Hindlimb muscle (tissue), 1 donor: ENCODE results near the gene MYOT. TPM values are rescaled to one million over a fixed set of nuclear protein-coding genes. Genes with fewer than 3 reads are reported as not detected.

ENCODE experiments used
- DNase-seq: peaks from one replicate; pipeline ENCODE4 v3.0.0-alpha.2; 2013
- polyA plus RNA-seq: library from polyadenylated mRNA; unstranded; fragments of 120-200 nt; gene quantifications from one replicate; pipeline ENCODE4 v1.2.1, GENCODE V29; 2013; ENCODE audit not compliant: insufficient read length

The MYOT gene
- polyA plus RNA-seq, 1 donor: 268 TPM

DNA sequence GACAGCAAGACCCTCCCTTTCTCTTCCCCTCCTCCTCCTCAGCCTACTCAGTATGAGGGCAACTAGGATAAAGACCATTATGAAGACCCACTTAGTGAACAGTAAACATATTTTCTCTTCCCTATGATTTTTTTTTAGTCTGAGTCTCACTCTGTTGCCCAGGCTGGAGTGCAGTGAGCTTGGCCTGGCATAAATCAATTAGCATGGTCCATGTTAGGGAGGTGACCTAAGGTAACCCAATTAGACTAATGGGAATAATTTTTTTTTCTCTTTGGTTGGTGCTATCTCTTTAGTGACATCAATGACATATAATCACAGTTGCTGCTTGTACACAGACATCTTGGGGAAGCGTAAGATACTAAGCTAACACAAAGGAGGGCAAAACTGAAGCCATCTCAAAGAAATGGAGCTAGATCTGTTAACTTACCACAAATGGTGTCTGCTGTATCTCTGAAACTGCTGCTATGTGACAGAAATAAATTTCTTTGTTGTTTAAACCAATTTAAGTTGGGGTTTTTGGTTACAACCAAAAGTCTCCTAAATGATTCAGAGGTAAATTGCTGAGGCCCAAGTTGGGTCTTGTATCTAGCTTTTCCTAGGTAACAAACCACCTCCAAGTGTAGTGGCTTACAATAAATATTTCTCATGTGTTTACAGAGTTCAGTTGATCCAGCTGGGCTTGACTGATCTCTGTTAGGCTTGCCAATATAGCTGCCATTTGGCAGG lies 34.9 kb downstream of the MYOT start:
- no peak for DNase-seq

DNA sequence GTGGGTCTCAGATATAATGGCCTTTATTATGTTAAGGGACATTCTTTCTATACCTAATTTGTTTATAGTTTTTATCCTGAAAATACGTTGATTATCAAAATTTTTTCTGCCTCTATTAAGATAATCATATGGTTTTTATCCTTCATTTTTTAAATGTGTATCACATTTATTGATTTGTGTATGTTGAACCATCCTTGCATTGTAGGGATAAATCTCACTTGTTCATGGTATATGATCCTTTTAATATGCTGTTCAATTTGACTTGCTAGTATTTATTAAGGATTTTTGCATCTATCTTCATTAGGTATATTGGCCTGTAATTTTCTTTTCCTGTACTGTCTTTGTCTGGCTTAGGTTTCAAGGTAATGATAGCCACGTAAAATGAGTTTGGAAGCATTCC lies 47.1 kb downstream of the MYOT start:
- DNase-seq: no peak

DNA sequence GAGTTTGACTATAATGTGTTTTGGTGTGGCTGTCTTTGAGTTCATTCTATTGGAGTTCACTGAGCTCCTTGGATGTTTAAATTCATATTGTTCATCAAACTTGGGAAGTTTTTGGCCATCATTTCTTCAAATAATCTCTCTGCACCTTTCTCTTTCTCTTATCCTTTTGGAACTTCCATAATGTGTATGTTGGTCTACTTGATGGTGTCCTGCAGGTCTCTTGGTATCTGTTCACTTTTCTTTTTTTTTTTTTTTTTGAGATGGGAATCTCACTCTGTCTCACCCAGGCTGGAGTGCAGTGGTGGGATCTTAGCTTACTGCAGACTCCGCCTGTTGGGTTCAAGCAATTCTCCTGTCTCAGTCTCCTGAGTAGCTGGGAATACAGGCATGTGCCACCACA lies 49.3 kb downstream of the MYOT start:
- DNase-seq: no peak

DNA sequence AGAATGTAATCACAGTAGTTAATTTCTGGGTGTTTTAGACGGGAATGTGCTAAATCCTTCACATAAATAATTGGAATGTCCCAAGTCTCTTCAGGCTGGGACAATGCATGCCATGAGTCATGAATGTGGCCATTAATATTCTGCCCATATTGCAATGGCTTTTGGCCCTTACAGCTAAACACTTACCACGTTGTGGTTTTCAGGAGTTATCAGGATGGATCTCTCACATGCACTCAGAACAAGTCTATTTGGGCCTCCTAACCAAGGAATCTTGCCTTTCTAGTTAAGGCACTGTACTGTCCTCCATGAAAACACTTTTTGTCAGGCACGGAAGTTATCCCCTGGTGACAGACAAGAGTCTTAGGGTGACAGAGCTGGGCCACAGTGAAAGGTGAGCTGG lies 54.3 kb downstream of the MYOT start:
- DNase-seq: no peak

- no peak for DNase-seq
Observed at GRCh38 chr5:137923856-137924255, 56.2 kb downstream of the MYOT start.

DNA sequence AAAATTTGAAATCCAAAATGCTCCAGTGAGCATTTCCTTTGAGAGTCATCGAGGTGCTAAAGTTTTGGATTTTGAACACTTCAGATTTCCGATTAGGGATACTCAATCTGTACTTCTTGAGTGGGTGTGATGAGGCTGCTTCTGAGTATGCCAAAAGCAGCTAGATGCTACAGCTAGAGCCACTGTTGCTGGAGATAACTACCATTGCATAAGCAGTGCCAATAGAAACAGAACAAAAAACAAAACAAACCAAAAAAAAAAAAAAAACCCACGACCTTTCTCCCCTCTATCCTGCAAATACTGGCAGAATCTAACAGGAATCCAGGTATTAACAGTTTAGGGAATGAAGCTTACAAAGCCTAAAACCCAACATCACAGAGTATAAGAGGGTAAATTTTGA lies 65.1 kb downstream of the MYOT start:
- DNase-seq: no peak

- DNase-seq: no peak
Observed at GRCh38 chr5:137933491-137933911, 65.8 kb downstream of the MYOT start.

DNA sequence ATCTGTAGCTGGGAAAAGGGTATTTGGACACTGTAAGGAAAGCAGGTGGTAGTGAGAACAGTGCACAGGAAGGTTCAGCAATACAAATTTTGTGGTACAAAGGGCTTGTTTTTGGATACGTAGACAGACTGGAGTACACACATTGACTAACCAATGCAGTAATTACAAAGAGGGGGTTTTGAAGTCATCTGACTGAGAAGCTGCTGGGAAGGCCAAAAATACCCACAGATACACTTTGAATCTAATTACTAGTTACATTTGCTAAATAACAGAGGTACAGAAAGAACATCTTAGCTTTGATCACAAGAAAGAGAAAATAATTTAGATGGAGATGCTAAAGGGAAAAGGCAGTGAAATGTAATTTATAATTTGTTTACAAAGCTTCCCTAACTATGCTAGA lies 67.5 kb downstream of the MYOT start:
- DNase-seq: no peak

DNA sequence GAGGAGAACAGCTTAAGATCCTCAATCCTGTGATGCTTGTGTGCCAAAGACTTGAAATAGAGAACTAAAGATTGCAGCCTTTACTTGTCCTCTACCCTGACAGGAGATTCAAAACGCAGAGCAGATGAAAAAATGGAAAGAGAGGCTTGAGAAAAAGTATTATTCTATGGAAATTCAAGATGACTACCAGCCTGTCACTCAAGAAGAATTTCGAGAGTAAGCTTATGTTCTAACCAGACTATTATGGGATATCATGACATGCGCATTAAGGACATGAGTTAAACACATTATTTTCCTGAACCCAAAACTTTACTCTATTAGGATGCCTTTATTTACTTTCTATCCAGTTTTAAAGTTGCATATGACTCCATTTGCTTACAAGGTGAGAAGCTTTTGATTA lies 68.0 kb downstream of the MYOT start:
- DNase-seq: no peak

Other genes starting within 250 kb of the MYOT start
- 4.0 TPM for gene KLHL3, start 131.8 kb upstream of the MYOT start, polyA plus RNA-seq
- gene HNRNPA0, start 113.5 kb upstream of the MYOT start, polyA plus RNA-seq: 32.6 TPM
- 0.74 TPM for gene PKD2L2, start 21.6 kb downstream of the MYOT start, polyA plus RNA-seq
- 24.6 TPM for gene FAM13B, start 165.2 kb downstream of the MYOT start, polyA plus RNA-seq
- gene WNT8A, start 216.2 kb downstream of the MYOT start, polyA plus RNA-seq: not detected